B cell (primary cell): Measurements from ENCODE around the gene MZB1. TPM values are rescaled to one million over a fixed set of nuclear protein-coding genes. Genes with fewer than 3 reads are reported as not detected.

Experiments
- ATAC-seq: fragments of 200-7000 bp; cut with Tn5 transposase; one replicate; pipeline ENCODE4 v1.10.0; 2021; ENCODE audit warnings: low read depth, mild to moderate bottlenecking, moderate number of reproducible peaks, moderate library complexity
- CTCF ChIA-PET: fragments of 350-600 bp; sonication (Branson Sonifier 250); formaldehyde crosslinking; loops from one replicate; lab custom pipeline; 2021; ENCODE audit warnings: antibody characterized with exemption, inconsistent platforms; lab: Charles Lee
- POLR2A ChIA-PET: fragments of 350-600 bp; sonication (Branson Sonifier 250); formaldehyde crosslinking; loops from one replicate; lab custom pipeline; 2021; ENCODE audit warnings: antibody characterized with exemption; lab: Charles Lee
- DNase-seq: peaks from one replicate; pipeline ENCODE4 v3.0.0; 2013
- H2AFZ ChIP-seq: 2 replicates; pipeline ENCODE4 v1.6.1; 2012; ENCODE audit warnings: mild to moderate bottlenecking, low read depth, low read length; ENCODE audit not compliant: insufficient read depth, poor library complexity, severe bottlenecking
- H3K27ac ChIP-seq, 2 donors: 1 replicate in 1 of 2; 2 replicates in 1 of 2; pipeline ENCODE4 v1.5.1; 2012 to 2013; ENCODE audit warnings: low read length in 2 of 2, mild to moderate bottlenecking in 2 of 2, moderate library complexity in 1 of 2
- H3K27me3 ChIP-seq, 4 experiments: fragments of 200-600 bp in 1 of 4; sonication (generic) in 1 of 4; replicated peaks in 1 of 4; 1 replicate in 2 of 4; 2 replicates in 2 of 4; pipeline versions ENCODE4 v1.6.1 to v1.7.0; 2013 to 2016; ENCODE audit warnings: low read length in 3 of 4, mild to moderate bottlenecking in 2 of 4, mixed read lengths in 1 of 4, moderate library complexity in 1 of 4; ENCODE audit not compliant: insufficient read depth in 4 of 4, control insufficient read depth in 3 of 4; ENCODE audit errors: control extremely low read depth in 1 of 4
- H3K36me3 ChIP-seq, 2 experiments: replicated peaks in 1 of 2; 1 replicate in 1 of 2; 2 replicates in 1 of 2; pipeline versions ENCODE4 v1.6.1 to v1.7.1; 2013; ENCODE audit warnings: low read length in 1 of 2; ENCODE audit not compliant: insufficient read depth in 2 of 2, control insufficient read depth in 1 of 2; ENCODE audit errors: control extremely low read depth in 1 of 2, extremely low read depth in 1 of 2
- H3K4me1 ChIP-seq, 2 donors: fragments of 200-600 bp in 1 of 2; sonication (generic) in 1 of 2; 1 replicate in 1 of 2; 2 replicates in 1 of 2; pipeline versions ENCODE4 v1.5.1 to v1.6.1; 2013 to 2017; ENCODE audit warnings: low read length in 2 of 2; ENCODE audit not compliant: control insufficient read depth in 2 of 2, insufficient read depth in 2 of 2
- H3K4me2 ChIP-seq: replicated peaks from 2 replicates; pipeline ENCODE3; 2012; ENCODE audit warnings: mild to moderate bottlenecking, low read depth, low read length; ENCODE audit not compliant: poor library complexity, severe bottlenecking
- H3K4me3 ChIP-seq, 5 experiments: fragments of 200-600 bp in 1 of 5; sonication (generic) in 1 of 5; 1 replicate in 3 of 5; 2 replicates in 2 of 5; pipeline versions ENCODE4 v1.5.1 to v1.7.0; 2011 to 2016; ENCODE audit warnings: low read length in 4 of 5, mild to moderate bottlenecking in 4 of 5, low read depth in 2 of 5, control low read depth in 1 of 5, moderate library complexity in 1 of 5; ENCODE audit not compliant: insufficient read depth in 1 of 5; ENCODE audit errors: control extremely low read depth in 1 of 5, extremely low read depth in 1 of 5
- H3K79me2 ChIP-seq: fragments of 200-600 bp; sonication (generic); one replicate; pipeline ENCODE4 v1.6.0; 2016; ENCODE audit warnings: low read length; ENCODE audit not compliant: control insufficient read depth, insufficient read depth
- H3K9ac ChIP-seq: fragments of 200-600 bp; sonication (generic); 2 replicates; pipeline ENCODE4 v1.6.1; 2017; ENCODE audit warnings: mild to moderate bottlenecking, low read length, moderate library complexity
- H3K9me3 ChIP-seq, 3 donors: one replicate each; pipeline versions ENCODE4 v1.6.1 to v1.7.1; 2013; ENCODE audit warnings: low read length in 2 of 3; ENCODE audit not compliant: control insufficient read depth in 2 of 3, insufficient read depth in 1 of 3; ENCODE audit errors: control extremely low read depth in 1 of 3
- H4K20me1 ChIP-seq: 2 replicates; pipeline ENCODE4 v1.6.0; 2012; ENCODE audit warnings: mild to moderate bottlenecking, low read length; ENCODE audit not compliant: insufficient read depth, control insufficient read depth, poor library complexity, severe bottlenecking
- H3K27ac Mint-ChIP-seq: one replicate; pipeline ENCODE4 v1.8.0; 2021; ENCODE audit warnings: mixed read lengths
- H3K27me3 Mint-ChIP-seq: one replicate; pipeline ENCODE4 v1.8.0; 2021; ENCODE audit warnings: mixed read lengths
- H3K4me1 Mint-ChIP-seq: one replicate; pipeline ENCODE4 v1.8.0; 2021; ENCODE audit warnings: mixed read lengths
- H3K4me3 Mint-ChIP-seq: one replicate; pipeline ENCODE4 v1.8.0; 2021; ENCODE audit warnings: mixed read lengths
- H3K9me3 Mint-ChIP-seq: one replicate; pipeline ENCODE4 v1.8.0; 2022; ENCODE audit warnings: mixed read lengths; ENCODE audit not compliant: insufficient read depth
- EZH2 ChIP-seq: IDR thresholded peaks from 2 replicates; pipeline ENCODE4 v1.6.1; 2012; ENCODE audit warnings: borderline replicate concordance, low read depth, mild to moderate bottlenecking, moderate library complexity, low read length; ENCODE audit not compliant: insufficient read depth, poor library complexity, severe bottlenecking
- WGBS: methylation state at CpG from one replicate; pipeline ENCODE4 v1.1.5; 2013; ENCODE audit warnings: missing lambda C conversion rate; ENCODE audit not compliant: insufficient coverage; 5-methylcytosine and 5-hydroxymethylcytosine counted together
- intact Hi-C: fragments of 100-400 bp; cut with micrococcal nuclease; formaldehyde crosslinking; loops from one replicate; pipeline ENCODE4 v1.10.0; 2022
- polyA plus RNA-seq: library from polyadenylated mRNA; depleted of rRNA; stranded (reverse); fragments of >200 nt; gene quantifications from 2 replicates; pipeline ENCODE4 v1.2.3, GENCODE V29; 2012
- total RNA-seq, 2 donors: library from RNA; stranded (reverse); fragments of 120-200 nt in 1 of 2; gene quantifications; 1 replicate in 1 of 2; 2 replicates in 1 of 2; pipeline versions ENCODE4 v1.2.3 to v1.2.4, GENCODE V29; 2013 to 2022
- TF ChIP-seq, protein P1 (sequence below): fragments of 200-600 bp; IDR thresholded peaks from one replicate; pipeline ENCODE4 v1.8.0; 2022; ENCODE audit warnings: antibody characterized with exemption, mild to moderate bottlenecking

The MZB1 gene
- total and polyA plus RNA-seq, 2 donors (not counting 1 experiment from before 2014, with no cell fraction given): 72.2 to 306 TPM

GRCh38 chr5:139341187-139341688 lies 48.5 kb downstream of the MZB1 start:
- H3K27ac ChIP-seq: peak overlapping the region in 1 of 2 donors; percentile 91
- 2% methylated on average over 16 of the region's 17 CpGs for WGBS

More at GRCh38 chr5:139341187-139341688, 48.5 kb downstream of the MZB1 start:
- Histone ChIP-seq H3K79me2 (peaks cover 52% of the 10 kb centered on the region), H2AFZ (peak overlapping the region; percentile 61), H3K4me2 (peak overlapping the region; percentile 79), H3K9ac (peak overlapping the region; percentile 94), H3K36me3 (peaks cover 2 to 6% of the 10 kb centered on the region in 2 experiments), H3K27me3 (no peaks in the 10 kb centered on the region), H3K9me3 (no peaks in the 10 kb centered on the region), H3K4me1 (peaks cover 28 to 29% of the 10 kb centered on the region in 2 donors), H3K4me3 (peak overlapping the region; percentile 63 to 99 (median 98)), H4K20me1 (peaks cover 43% of the 10 kb centered on the region)
- H3K27me3 Mint-ChIP-seq: no peaks in the 10 kb centered on the region
- peak overlapping the region; percentile 100 for H3K27ac Mint-ChIP-seq
- CTCF ChIA-PET: interaction anchor here (0.8 to 2.7 kb wide), 17 partner anchors 8 to 142 kb away, joined by 3 to 39 read pairs (median 6); partner anchors contain the start of genes MATR3, MZB1, PROB1 and SPATA24
- TF ChIP-seq, protein P1, sequence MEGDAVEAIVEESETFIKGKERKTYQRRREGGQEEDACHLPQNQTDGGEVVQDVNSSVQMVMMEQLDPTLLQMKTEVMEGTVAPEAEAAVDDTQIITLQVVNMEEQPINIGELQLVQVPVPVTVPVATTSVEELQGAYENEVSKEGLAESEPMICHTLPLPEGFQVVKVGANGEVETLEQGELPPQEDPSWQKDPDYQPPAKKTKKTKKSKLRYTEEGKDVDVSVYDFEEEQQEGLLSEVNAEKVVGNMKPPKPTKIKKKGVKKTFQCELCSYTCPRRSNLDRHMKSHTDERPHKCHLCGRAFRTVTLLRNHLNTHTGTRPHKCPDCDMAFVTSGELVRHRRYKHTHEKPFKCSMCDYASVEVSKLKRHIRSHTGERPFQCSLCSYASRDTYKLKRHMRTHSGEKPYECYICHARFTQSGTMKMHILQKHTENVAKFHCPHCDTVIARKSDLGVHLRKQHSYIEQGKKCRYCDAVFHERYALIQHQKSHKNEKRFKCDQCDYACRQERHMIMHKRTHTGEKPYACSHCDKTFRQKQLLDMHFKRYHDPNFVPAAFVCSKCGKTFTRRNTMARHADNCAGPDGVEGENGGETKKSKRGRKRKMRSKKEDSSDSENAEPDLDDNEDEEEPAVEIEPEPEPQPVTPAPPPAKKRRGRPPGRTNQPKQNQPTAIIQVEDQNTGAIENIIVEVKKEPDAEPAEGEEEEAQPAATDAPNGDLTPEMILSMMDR: no peak
- TF ChIP-seq EZH2: no peak
- ATAC-seq (no peak), DNase-seq (no peak)
- H3K9me3 Mint-ChIP-seq: no peaks in the 10 kb centered on the region
- peak overlapping the region; percentile 100 for H3K4me3 Mint-ChIP-seq
- intact Hi-C loops: loop anchor here (1.0 to 10.0 kb wide), 5 partner anchors 48 to 174 kb away; partner anchors contain the start of genes MATR3 and SPATA24
- H3K4me1 Mint-ChIP-seq: peaks cover 45% of the 10 kb centered on the region
- POLR2A ChIA-PET: interaction anchor here (0.5 to 3.0 kb wide), 10 partner anchors 9 to 798 kb away, joined by 3 to 70 read pairs (median 4); partner anchors contain the start of genes DNAJC18, ETF1, MATR3 and MZB1
